Small intestine (tissue), 16 donors: Measurements from ENCODE around the gene KDR. TPM values are rescaled to one million over a fixed set of nuclear protein-coding genes. Genes with fewer than 3 reads are reported as not detected.
A peak's percentile ranks its signal among the peaks of the same experiment; 100 is the strongest.

ENCODE experiments used
- DNase-seq, 2 donors: peaks; one replicate each; pipeline versions ENCODE4 v3.0.0 to v3.0.0-alpha.2; 2013
- FAIRE-seq: peaks from 2 replicates; lab custom pipeline; 2012; peaks lifted over from hg19 to GRCh38; lab: Jason Lieb, UNC
- H3K27ac ChIP-seq, 3 donors: one replicate each; pipeline ENCODE4 v1.5.1; 2013; ENCODE audit warnings: low read length in 2 of 3, mild to moderate bottlenecking in 2 of 3, control low read depth in 1 of 3, inconsistent platforms in 1 of 3, low read depth in 1 of 3, moderate library complexity in 1 of 3
- H3K27me3 ChIP-seq, 3 donors: one replicate each; pipeline ENCODE4 v1.6.1; 2013; ENCODE audit warnings: low read length in 3 of 3, inconsistent platforms in 1 of 3; ENCODE audit not compliant: control insufficient read depth in 3 of 3, insufficient read depth in 3 of 3
- H3K36me3 ChIP-seq, 3 donors: one replicate each; pipeline ENCODE4 v1.6.1; 2013; ENCODE audit warnings: low read length in 3 of 3, inconsistent platforms in 1 of 3, low read depth in 1 of 3, mild to moderate bottlenecking in 1 of 3, moderate library complexity in 1 of 3; ENCODE audit not compliant: control insufficient read depth in 3 of 3, insufficient read depth in 2 of 3
- H3K4me1 ChIP-seq, 3 donors: one replicate each; pipeline ENCODE4 v1.6.1; 2013; ENCODE audit warnings: low read length in 2 of 3, inconsistent platforms in 1 of 3, low read depth in 1 of 3, mild to moderate bottlenecking in 1 of 3, moderate library complexity in 1 of 3; ENCODE audit not compliant: control insufficient read depth in 3 of 3, insufficient read depth in 2 of 3
- H3K4me3 ChIP-seq, 3 donors: one replicate each; pipeline ENCODE4 v1.5.1; 2013; ENCODE audit warnings: low read length in 3 of 3, control low read depth in 1 of 3, inconsistent platforms in 1 of 3, low read depth in 1 of 3, mild to moderate bottlenecking in 1 of 3, moderate library complexity in 1 of 3
- H3K9me3 ChIP-seq, 2 donors: one replicate each; pipeline ENCODE4 v1.6.1; 2013; ENCODE audit warnings: low read depth in 1 of 2, low read length in 1 of 2; ENCODE audit not compliant: control insufficient read depth in 2 of 2, insufficient read depth in 1 of 2
- WGBS, 3 donors: extraction: QIAGEN DNeasy Blood & Tissue Kit; methylation state at CpG; one replicate each; pipeline ENCODE4 v1.1.7; 2013; 5-methylcytosine and 5-hydroxymethylcytosine counted together
- long read RNA-seq, 10 donors: transcript quantifications; one replicate each; lab custom pipeline, GENCODE V29; 2026
- polyA plus RNA-seq, 4 donors: library from polyadenylated mRNA; stranded (reverse) in 3 of 4; unstranded in 1 of 4; fragments of 200-250 nt in 3 of 4; fragments of 120-200 nt in 1 of 4; gene quantifications; one replicate each; pipeline versions ENCODE4 v1.2.1 to v1.2.3, GENCODE V29; 2013
- donor health status: healthy with polysubstance abuse.
- donor health status: control.
- donor health status: control.
- donor health status: Bipolar disorder and iron deficiency.
- donor health status: healthy.

Gene KDR
- 1 to 10 TPM in 2 of 4 donors, under 1 TPM in 2; 0.22 to 8.3 (median 4.0) TPM for polyA plus RNA-seq
- long read RNA-seq, donor 1, result 0 reads
- long read RNA-seq, donor 2, result 0 reads
- long read RNA-seq, donor 3, result 0 reads
- long read RNA-seq, donor 4, result 0 reads
- long read RNA-seq, donor 5, result 0 reads
- long read RNA-seq, donor 6, result 0 reads
- long read RNA-seq, donor 7, result 0 reads
- long read RNA-seq, donor 8, result 0 reads
- long read RNA-seq, donor 9, result 0 reads
- long read RNA-seq, donor 10, full-length matches to known transcripts, result 1 of 1 reads
- long read RNA-seq, donor 10, partial matches to known transcripts, result 0 of 1 reads
- long read RNA-seq, donor 10, other reads (novel, unspliced or antisense), result 0 of 1 reads

DNA sequence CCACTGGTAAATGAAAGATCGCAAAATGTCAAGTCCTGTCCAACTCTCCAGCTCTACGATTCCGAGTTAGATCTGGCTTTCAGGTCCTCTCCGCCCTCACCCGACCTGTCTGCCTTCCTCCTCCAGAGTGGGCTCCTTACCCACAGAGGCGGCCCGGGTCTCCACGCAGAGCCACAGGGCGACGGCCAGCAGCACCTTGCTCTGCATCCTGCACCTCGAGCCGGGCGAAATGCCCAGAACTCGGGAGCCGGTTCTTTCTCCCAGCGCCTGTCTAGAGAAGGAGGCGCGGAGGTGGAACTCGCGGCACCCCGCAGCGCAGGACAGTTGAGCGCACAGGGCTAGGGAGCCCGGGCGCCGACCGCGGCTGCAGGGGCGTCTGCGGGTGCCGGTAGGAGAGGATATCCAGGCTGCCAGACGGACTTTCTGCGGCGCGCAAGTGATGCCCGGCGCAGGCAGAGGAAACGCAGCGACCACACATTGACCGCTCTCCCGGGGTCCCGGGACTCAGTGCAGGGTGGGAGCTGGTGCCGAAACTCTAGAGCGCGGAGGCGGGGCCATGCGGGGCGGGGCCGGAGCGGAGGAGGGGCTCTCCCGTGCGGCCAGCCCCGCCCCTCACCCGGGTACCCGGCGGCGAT, at the start of gene KDR:
Gene KDR, minus strand, starts transcription at position 509 of the 635 bp plus-strand sequence. Its CDS starts 302 bp downstream, at position 207.
- 3 to 15% (median 13%) methylated on average over 51 to 57 of the region's 57 CpGs for WGBS, 3 donors
- Histone ChIP-seq H3K4me1 (no peaks in the 10 kb centered on the region), H3K27ac (peak within 1 kb of the TSS in 1 of 3 donors; percentile 70), H3K36me3 (no peaks in the 10 kb centered on the region), H3K4me3 (peak within 1 kb of the TSS in 2 of 3 donors; percentile 35 to 43), H3K9me3 (no peaks in the 10 kb centered on the region), H3K27me3 (peaks cover 0 to 31% (median 10%) of the 10 kb centered on the region in 3 donors)
- DNase-seq (peak in 1 of 2 donors; percentile 5), FAIRE-seq (no peak)

DNA sequence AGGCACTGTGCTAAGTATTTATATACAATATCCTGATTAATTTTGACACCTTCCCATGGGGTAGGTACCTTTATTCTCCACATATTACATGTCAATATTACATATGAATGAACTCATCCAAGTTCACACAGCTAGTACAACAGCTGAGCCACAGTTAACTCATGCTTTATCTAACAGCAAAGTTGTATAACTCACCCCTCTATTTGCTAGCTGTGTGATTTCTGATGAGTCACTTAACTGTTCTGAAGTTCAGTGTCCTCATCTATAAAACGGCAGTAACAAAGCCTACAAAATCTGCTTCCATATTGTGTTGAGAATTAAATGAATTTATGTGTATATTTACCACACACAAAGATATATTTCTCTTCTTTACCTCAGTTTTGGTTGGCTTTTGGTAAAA, 48.2 kb upstream of the KDR start:
- DNase-seq (no peak), FAIRE-seq (no peak)
- no peaks in the 10 kb centered on the region for H3K27me3 ChIP-seq
- no peak overlapping the region for H3K27ac ChIP-seq
- no peaks in the 10 kb centered on the region for H3K4me1 ChIP-seq
- 5 to 57% (median 13%) methylated on average over 1 of the region's 1 CpG for WGBS, 3 donors
- H3K36me3 ChIP-seq, result no peaks in the 10 kb centered on the region
- H3K4me3 ChIP-seq, result no peak overlapping the region
- H3K9me3 ChIP-seq, result no peaks in the 10 kb centered on the region

DNA sequence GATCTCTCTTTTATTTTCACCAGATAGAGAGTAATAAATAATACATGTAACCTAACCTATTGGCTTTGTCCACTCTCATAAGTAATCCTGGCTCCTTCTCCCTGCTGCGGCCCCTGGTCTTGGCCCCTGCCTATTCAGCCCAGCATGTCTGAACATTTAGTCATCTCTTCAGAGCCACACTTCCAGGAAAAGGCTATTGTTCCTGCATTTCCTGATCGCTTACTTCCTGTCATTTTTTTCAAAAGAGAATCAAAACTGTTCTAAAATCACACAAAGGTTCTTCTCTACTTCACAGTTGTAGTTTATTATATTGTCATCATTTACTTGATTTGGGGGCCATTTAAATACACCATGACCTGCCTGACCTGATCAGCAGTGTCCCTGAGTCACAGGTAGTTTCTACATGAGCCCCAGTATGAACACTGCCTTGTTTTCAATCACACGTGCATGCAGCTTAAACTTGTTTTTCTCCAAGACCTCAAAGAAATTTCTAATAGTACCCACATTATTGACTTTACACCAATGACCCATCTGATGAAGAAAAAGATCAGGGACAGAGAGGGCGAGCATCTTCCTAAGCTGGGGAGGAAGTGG, 47.4 kb upstream of the KDR start:
- Histone ChIP-seq H3K27me3 (no peaks in the 10 kb centered on the region), H3K27ac (peak overlapping the region in 1 of 3 donors; percentile 65), H3K36me3 (no peaks in the 10 kb centered on the region), H3K9me3 (no peaks in the 10 kb centered on the region), H3K4me3 (no peak overlapping the region), H3K4me1 (no peaks in the 10 kb centered on the region)
- DNase-seq (no peak), FAIRE-seq (no peak)
- 69 to 77% (median 71%) methylated on average over 4 of the region's 4 CpGs for WGBS, 3 donors

DNA sequence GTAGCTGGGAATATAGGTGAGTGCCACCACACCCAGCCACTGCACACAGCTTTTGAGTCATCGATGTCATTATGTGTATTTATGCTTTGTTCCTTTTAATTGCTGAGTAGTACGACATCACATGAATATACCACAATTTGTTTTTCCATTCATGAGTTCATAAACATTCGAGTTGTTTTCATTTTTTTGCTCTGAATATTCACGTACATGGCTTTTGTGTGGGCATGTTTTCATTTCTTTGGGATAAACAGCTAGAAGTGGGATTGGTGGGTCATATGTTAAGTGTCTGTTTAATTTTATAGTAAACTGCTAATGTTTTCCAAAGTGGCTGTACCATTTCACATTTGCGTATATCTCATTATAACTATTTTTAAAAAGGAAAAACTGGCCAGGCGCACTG, 45.1 kb upstream of the KDR start:
- Histone ChIP-seq H3K27ac (no peak overlapping the region), H3K9me3 (no peaks in the 10 kb centered on the region), H3K4me1 (no peaks in the 10 kb centered on the region), H3K27me3 (no peaks in the 10 kb centered on the region), H3K36me3 (no peaks in the 10 kb centered on the region), H3K4me3 (no peak overlapping the region)
- DNase-seq, result no peak
- FAIRE-seq, result no peak
- 57 to 70% (median 68%) methylated on average over 6 of the region's 6 CpGs for WGBS, 3 donors

GRCh38 chr4:55169352-55169961, 44.1 kb upstream of the KDR start:
- DNase-seq (no peak), FAIRE-seq (no peak)
- no peaks in the 10 kb centered on the region for H3K36me3 ChIP-seq
- H3K4me3 ChIP-seq, result no peak overlapping the region
- no peak overlapping the region for H3K27ac ChIP-seq
- H3K27me3 ChIP-seq, result no peaks in the 10 kb centered on the region
- no peaks in the 10 kb centered on the region for H3K9me3 ChIP-seq
- WGBS, 3 donors, result 30 to 38% (median 32%) methylated on average over 12 of the region's 12 CpGs
- H3K4me1 ChIP-seq, result no peaks in the 10 kb centered on the region

DNA sequence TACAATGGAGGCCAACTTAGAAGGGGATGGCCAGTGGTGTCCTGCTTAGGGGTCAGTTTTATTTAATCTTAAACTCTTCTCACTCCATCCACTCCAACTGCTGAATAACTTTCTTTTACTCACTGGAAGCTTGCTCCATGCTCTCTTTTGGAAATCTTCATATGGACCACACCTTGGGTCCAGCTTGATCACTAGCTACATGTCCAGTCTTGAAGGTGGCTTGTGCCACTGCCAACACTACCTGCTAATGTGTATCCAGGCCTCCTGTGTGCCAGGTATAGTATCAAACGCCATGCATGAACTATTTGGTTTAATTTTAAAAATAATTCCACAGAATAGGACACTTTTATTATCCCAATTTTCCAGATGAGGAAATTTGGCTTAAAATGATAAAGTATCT, 37.0 kb upstream of the KDR start:
- Histone ChIP-seq H3K36me3 (no peaks in the 10 kb centered on the region), H3K27ac (no peak overlapping the region), H3K4me1 (no peaks in the 10 kb centered on the region), H3K9me3 (no peaks in the 10 kb centered on the region), H3K4me3 (no peak overlapping the region), H3K27me3 (peaks cover 0 to 8% (median 1%) of the 10 kb centered on the region in 3 donors)
- FAIRE-seq, result no peak
- 50 to 82% (median 81%) methylated on average over 1 of the region's 1 CpG for WGBS, 3 donors
- no peak for DNase-seq

DNA sequence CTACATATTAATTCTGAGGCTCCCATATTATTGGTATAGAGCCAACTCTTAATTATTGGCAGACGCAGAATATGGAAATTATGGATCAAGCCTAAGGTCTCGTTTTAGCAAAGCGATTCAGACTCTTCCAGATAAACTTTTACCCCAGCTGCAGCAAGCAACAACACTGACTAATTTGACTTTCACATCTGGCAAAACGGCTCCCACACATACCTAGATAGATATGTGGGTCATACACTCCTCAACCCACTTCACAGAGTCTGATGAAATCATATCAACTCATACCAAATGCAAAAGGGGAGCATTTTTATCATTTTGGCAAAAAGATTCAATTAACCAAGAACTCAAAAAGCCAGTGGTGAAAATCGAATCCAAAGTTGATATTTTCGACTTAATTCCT, 36.3 kb upstream of the KDR start:
- no peak overlapping the region for H3K27ac ChIP-seq
- peaks cover 0 to 12% (median 1%) of the 10 kb centered on the region in 3 donors for H3K27me3 ChIP-seq
- no peaks in the 10 kb centered on the region for H3K4me1 ChIP-seq
- H3K36me3 ChIP-seq, result no peaks in the 10 kb centered on the region
- no peak overlapping the region for H3K4me3 ChIP-seq
- no peak for FAIRE-seq
- DNase-seq, result no peak
- 72 to 85% (median 80%) methylated on average over 6 of the region's 6 CpGs for WGBS, 3 donors
- H3K9me3 ChIP-seq, result no peaks in the 10 kb centered on the region

- H3K4me1 ChIP-seq, result no peaks in the 10 kb centered on the region
- H3K4me3 ChIP-seq, result no peak overlapping the region
- WGBS, 3 donors, result 15 to 54% (median 36%) methylated on average over 2 of the region's 2 CpGs
- FAIRE-seq, result no peak
- H3K27me3 ChIP-seq, result peaks cover 0 to 12% (median 1%) of the 10 kb centered on the region in 3 donors
- H3K27ac ChIP-seq, result no peak overlapping the region
- DNase-seq, result no peak
- no peaks in the 10 kb centered on the region for H3K9me3 ChIP-seq
- H3K36me3 ChIP-seq, result no peaks in the 10 kb centered on the region
Observed at GRCh38 chr4:55159851-55160250, 34.5 kb upstream of the KDR start.
